Measurements from ENCODE around the gene ARHGAP33.

GRCh38 chr19:35792312-35792711 lies 16.9 kb downstream of the ARHGAP33 start:
- TF ChIP-seq CTCF (IDR thresholded peaks at IDR 0.05; ENCODE audit: control extremely low read depth in 1 of 3, insufficient read depth in 1 of 3, low read depth in 1 of 3, low read length in 3 of 3) (no peak), CHD2 (IDR thresholded peaks at IDR 0.05; ENCODE audit: low read length) (no peak), HDAC6 (IDR thresholded peaks at IDR 0.05; ENCODE audit: low read depth, low read length) (no peak), EP300 (IDR thresholded peaks at IDR 0.05; ENCODE audit: borderline replicate concordance in 1 of 2, low read depth in 2 of 2, low read length in 2 of 2) (no peak), POLR2AphosphoS5 (IDR thresholded peaks at IDR 0.05; ENCODE audit: low read depth, low read length) (no peak), CREB1 (IDR thresholded peaks at IDR 0.05) (no peak), YY1 (IDR thresholded peaks at IDR 0.05; ENCODE audit: low read depth, low read length) (no peak), HDAC2 (IDR thresholded peaks at IDR 0.05; ENCODE audit: borderline replicate concordance in 1 of 2, low read depth in 2 of 2, low read length in 2 of 2) (no peak), POLR2A (IDR thresholded peaks at IDR 0.05; ENCODE audit: control extremely low read depth in 1 of 2, low read depth in 2 of 2, low read length in 2 of 2) (no peak)
